Loucy (cell line): ENCODE data around the gene GREB1L.

ENCODE experiments used
- H2AFZ ChIP-seq: fragments of 200-600 bp; sonication (generic); 2 replicates; pipeline ENCODE4 v1.6.0; 2016; ENCODE audit warnings: antibody characterized with exemption, mild to moderate bottlenecking, low read length, moderate library complexity
- H3F3A ChIP-seq: fragments of 200-600 bp; 2 replicates; pipeline ENCODE4 v1.6.0; 2016; ENCODE audit warnings: antibody characterized with exemption, low read depth, mild to moderate bottlenecking
- H3K27me3 ChIP-seq: fragments of 200-600 bp; sonication (generic); 2 replicates; pipeline ENCODE4 v1.6.1; 2014; ENCODE audit warnings: low read length, mild to moderate bottlenecking; ENCODE audit not compliant: insufficient read depth, poor library complexity, severe bottlenecking
- H3K36me3 ChIP-seq: fragments of 200-600 bp; sonication (generic); 2 replicates; pipeline ENCODE4 v1.6.1; 2016; ENCODE audit warnings: low read length; ENCODE audit not compliant: insufficient read depth
- H3K4me1 ChIP-seq: fragments of 200-600 bp; sonication (generic); 2 replicates; pipeline ENCODE4 v1.5.1; 2014; ENCODE audit warnings: low read length, mild to moderate bottlenecking; ENCODE audit not compliant: insufficient read depth, poor library complexity, severe bottlenecking
- H3K4me2 ChIP-seq: fragments of 200-600 bp; sonication (generic); 2 replicates; pipeline ENCODE4 v1.6.0; 2014; ENCODE audit warnings: antibody characterized with exemption, low read length, low read depth, mild to moderate bottlenecking; ENCODE audit not compliant: poor library complexity, severe bottlenecking
- H3K4me3 ChIP-seq: fragments of 200-600 bp; sonication (generic); 2 replicates; pipeline ENCODE4 v1.5.1; 2014; ENCODE audit warnings: low read length, mild to moderate bottlenecking, mixed read lengths; ENCODE audit not compliant: poor library complexity, severe bottlenecking
- H3K79me2 ChIP-seq: fragments of 200-600 bp; sonication (generic); 2 replicates; pipeline ENCODE4 v1.6.1; 2014; ENCODE audit warnings: low read length; ENCODE audit not compliant: insufficient read depth
- H3K9ac ChIP-seq: fragments of 200-600 bp; sonication (generic); 2 replicates; pipeline ENCODE4 v1.6.0; 2014; ENCODE audit warnings: mild to moderate bottlenecking, low read depth, low read length, moderate library complexity; ENCODE audit not compliant: poor library complexity, severe bottlenecking
- H3K9me2 ChIP-seq: fragments of 200-600 bp; sonication (generic); replicated peaks from 2 replicates; pipeline ENCODE4 v1.6.1; 2016; ENCODE audit warnings: low read depth, low read length, mixed read lengths
- H3K9me3 ChIP-seq: fragments of 200-600 bp; sonication (generic); 2 replicates; pipeline ENCODE4 v1.6.1; 2014; ENCODE audit warnings: mild to moderate bottlenecking, antibody characterized with exemption, low read length, low read depth; ENCODE audit not compliant: insufficient read depth
- H4K20me1 ChIP-seq: fragments of 200-600 bp; sonication (generic); 2 replicates; pipeline ENCODE4 v1.6.0; 2014; ENCODE audit warnings: antibody characterized with exemption, low read length, mild to moderate bottlenecking; ENCODE audit not compliant: insufficient read depth, poor library complexity, severe bottlenecking
- CTCF ChIP-seq: fragments of 200-600 bp; sonication (generic); conservative IDR thresholded peaks from 2 replicates; pipeline ENCODE4 v1.5.1; 2014; ENCODE audit warnings: mild to moderate bottlenecking, antibody characterized with exemption, low read length
- EZH2phosphoT487 ChIP-seq: fragments of 200-600 bp; IDR thresholded peaks from 2 replicates; pipeline ENCODE4 v1.6.1; 2018; ENCODE audit warnings: antibody characterized with exemption, mild to moderate bottlenecking, moderate library complexity, borderline replicate concordance

The GREB1L gene

GRCh38 chr18:21383031-21383430 is 141.0 kb downstream of the GREB1L start:
- Histone ChIP-seq H3K9ac (no peak overlapping the region), H3K4me2 (no peak overlapping the region), H3K79me2 (no peaks in the 10 kb centered on the region), H3K4me3 (no peak overlapping the region), H3K36me3 (no peaks in the 10 kb centered on the region), H3K9me2 (no peaks in the 10 kb centered on the region), H2AFZ (no peak overlapping the region), H3K9me3 (no peaks in the 10 kb centered on the region), H3K27me3 (no peaks in the 10 kb centered on the region), H4K20me1 (no peaks in the 10 kb centered on the region), H3K4me1 (no peaks in the 10 kb centered on the region), H3F3A (no peaks in the 10 kb centered on the region)
- TF ChIP-seq EZH2phosphoT487 (no peak), CTCF (no peak)

GRCh38 chr18:21386523-21387240 is 144.7 kb downstream of the GREB1L start:
- no peak overlapping the region for H3K9ac ChIP-seq
- H3K27me3 ChIP-seq = no peaks in the 10 kb centered on the region
- no peaks in the 10 kb centered on the region for H3F3A ChIP-seq
- no peak overlapping the region for H3K4me2 ChIP-seq
- no peak overlapping the region for H3K4me3 ChIP-seq
- no peaks in the 10 kb centered on the region for H3K9me3 ChIP-seq
- no peaks in the 10 kb centered on the region for H3K36me3 ChIP-seq
- TF ChIP-seq CTCF (no peak), EZH2phosphoT487 (no peak)
- no peaks in the 10 kb centered on the region for H3K9me2 ChIP-seq
- H2AFZ ChIP-seq = no peak overlapping the region
- no peaks in the 10 kb centered on the region for H3K4me1 ChIP-seq
- H3K79me2 ChIP-seq = no peaks in the 10 kb centered on the region
- H4K20me1 ChIP-seq = no peaks in the 10 kb centered on the region

GRCh38 chr18:21387886-21388285 is 145.9 kb downstream of the GREB1L start:
- Histone ChIP-seq H2AFZ (no peak overlapping the region), H3K36me3 (no peaks in the 10 kb centered on the region), H3K27me3 (no peaks in the 10 kb centered on the region), H3K9ac (no peak overlapping the region), H3K79me2 (no peaks in the 10 kb centered on the region), H3K9me3 (no peaks in the 10 kb centered on the region), H4K20me1 (no peaks in the 10 kb centered on the region), H3F3A (no peaks in the 10 kb centered on the region), H3K9me2 (no peaks in the 10 kb centered on the region), H3K4me3 (no peak overlapping the region), H3K4me2 (no peak overlapping the region), H3K4me1 (no peaks in the 10 kb centered on the region)
- TF ChIP-seq CTCF (no peak), EZH2phosphoT487 (no peak)
